Glomerular endothelial cell (primary cell): ENCODE data around the gene RNASE4. TPM values are rescaled to one million over a fixed set of nuclear protein-coding genes. Genes with fewer than 3 reads are reported as not detected.
"Not testable (repeated sequence)": the region's sequence is repeated elsewhere in the genome, so short reads cannot be mapped to it uniquely, and the experiment has no call there.

Experiments used
- DNase-seq: peaks from one replicate; pipeline ENCODE4 v3.0.0-alpha.2; 2011; ENCODE audit warnings: low read depth, low spot score; ENCODE audit errors: extremely low read depth
- total RNA-seq: library from RNA; depleted of rRNA; stranded (reverse); fragments of >200 nt; gene quantifications from 2 replicates; pipeline ENCODE4 v1.2.3, GENCODE V29; 2015

RNASE4 gene, protein sequence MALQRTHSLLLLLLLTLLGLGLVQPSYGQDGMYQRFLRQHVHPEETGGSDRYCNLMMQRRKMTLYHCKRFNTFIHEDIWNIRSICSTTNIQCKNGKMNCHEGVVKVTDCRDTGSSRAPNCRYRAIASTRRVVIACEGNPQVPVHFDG
- total RNA-seq = 4.0 and 7.8 TPM in 2 replicates

DNA sequence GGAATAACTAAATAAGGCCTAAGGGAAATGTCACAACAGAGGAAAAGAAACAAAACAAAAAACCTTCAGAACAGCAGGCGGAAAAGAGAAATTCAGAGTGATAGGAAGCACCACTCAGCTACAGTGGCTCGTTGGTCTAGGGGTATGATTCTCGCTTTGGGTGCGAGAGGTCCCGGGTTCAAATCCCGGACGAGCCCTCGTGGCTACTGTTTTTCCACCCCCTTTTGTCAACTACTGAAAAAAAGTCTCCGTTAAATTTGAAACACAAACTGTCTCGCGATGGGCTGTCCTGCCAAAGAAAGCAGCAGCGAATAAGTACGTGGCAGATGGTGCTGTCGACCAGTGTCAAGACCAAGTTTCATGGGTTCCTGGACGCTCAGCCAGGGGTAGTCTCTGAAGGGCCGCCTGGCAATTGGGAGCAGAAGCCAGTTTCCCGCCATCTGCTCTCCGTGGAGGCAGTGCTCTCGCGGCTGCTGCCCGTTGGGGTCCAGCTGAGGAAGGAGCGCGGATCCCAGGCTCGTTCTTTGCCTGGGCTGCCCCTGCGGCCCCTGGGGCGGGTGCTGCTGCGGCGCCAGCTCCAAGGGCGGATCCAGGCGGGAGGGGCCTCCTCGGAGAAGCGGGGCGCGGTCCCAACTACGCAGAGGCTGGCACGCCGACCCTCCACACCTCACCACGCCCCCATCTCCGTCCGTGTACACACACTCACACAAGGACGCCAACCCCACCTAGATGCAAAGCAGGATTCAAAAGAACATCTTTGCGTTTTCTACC, at the start of gene RNASE4:
Gene RNASE4, plus strand, starts transcription at position 670 of the 771 bp plus-strand sequence. CDS start 14,812 bp downstream, outside the sequence.
- DNase-seq = no peak

DNA sequence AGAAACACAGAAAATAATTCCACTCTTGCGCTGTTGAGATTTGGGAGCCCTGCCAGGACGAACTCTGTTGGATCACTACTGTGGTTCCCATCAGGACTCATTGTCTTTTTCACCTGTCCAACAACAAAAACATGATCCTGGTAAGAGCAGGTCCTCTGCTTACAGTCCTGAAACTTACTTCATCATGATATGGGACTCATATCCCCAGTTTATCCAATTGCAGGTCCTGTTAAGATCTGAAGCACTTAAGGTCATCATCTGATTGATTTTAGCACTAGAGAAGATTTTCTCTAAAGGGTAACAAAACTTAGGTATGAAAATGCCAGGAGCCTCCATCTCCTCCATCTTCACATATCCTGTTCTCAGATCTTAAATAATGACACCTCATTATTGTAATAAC, 42.8 kb upstream of the RNASE4 start, which contains the start of gene OR6S1:
Gene OR6S1, minus strand, starts transcription at position 101 of the 400 bp plus-strand sequence. Its CDS starts 0 bp downstream, at position 101.
- no peak for DNase-seq

DNA sequence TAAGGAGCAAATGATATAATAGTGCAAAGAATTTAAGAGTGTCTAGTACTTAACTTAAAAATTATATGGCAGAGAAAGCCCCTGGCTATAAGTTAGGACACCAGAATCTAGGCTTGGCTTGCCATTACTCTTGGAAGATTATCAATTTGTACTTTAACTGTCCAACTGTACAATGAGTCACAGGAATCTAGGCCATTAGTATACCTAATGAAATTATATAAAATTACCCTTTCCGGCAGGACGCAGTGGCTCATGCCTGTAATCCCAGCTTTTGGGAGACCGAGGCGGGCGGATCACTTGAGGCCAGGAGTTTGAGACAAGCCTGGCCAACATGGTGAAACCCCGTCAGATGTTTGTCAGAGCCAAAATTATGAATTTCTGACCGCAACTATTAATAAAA, 42.2 kb upstream of the RNASE4 start:
- no peak for DNase-seq

DNA sequence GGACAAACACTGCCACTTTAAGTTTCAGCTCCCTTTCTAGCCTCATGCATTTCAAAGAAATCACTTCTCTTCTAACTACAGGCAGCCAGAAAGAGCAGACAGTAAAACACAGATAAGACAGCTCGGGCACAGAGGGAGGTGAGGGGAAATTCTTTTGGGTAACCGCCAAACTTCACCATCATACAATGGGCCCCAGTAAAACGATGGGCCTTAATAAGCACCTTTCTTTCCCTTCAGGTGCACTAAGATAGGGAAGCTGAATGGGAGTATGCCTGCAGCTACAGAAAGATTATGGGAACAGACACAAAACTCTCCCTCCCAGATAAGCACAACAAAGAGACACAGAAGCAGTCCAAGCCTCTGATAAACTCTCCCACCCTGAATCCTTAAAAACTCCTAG, 41.6 kb upstream of the RNASE4 start:
- not testable (repeated sequence) for DNase-seq

DNA sequence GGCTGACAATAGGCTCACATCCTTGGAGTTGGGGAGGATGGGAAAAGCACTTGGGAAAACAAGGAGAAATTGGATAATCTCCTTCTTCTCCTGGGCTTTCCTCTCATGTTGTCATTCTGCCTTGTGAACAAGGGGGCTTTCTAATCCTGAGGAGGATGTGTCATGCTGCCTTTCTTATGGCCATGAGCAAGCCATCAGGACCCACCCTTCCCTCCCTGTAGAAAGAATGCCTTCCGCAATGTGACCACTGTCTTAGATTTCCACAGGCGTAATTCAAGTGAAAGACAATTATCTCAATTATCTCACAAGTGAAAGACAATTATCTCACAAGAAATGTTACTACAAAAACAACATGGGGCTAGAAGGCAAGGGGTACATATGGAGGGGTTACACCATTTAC, 39.8 kb upstream of the RNASE4 start:
- no peak for DNase-seq

DNA sequence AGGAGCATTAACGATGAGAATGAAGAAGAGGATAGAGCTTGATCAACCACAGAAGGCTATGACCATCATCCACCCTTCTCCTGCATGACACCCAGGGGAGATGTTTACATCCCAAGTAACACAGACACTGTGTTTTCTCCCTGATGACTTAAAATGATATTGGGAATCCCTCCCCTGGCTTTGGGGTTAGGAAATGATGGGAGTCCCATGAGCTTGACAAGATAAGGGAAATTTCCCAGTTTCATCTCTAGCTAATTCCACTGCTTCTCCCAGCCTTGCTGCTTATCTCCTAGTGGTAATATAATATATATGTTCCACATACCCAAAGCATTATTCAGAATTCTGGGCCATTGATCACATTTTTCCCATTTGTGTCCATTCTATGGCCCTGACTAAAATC, 38.9 kb upstream of the RNASE4 start:
- DNase-seq = no peak

DNA sequence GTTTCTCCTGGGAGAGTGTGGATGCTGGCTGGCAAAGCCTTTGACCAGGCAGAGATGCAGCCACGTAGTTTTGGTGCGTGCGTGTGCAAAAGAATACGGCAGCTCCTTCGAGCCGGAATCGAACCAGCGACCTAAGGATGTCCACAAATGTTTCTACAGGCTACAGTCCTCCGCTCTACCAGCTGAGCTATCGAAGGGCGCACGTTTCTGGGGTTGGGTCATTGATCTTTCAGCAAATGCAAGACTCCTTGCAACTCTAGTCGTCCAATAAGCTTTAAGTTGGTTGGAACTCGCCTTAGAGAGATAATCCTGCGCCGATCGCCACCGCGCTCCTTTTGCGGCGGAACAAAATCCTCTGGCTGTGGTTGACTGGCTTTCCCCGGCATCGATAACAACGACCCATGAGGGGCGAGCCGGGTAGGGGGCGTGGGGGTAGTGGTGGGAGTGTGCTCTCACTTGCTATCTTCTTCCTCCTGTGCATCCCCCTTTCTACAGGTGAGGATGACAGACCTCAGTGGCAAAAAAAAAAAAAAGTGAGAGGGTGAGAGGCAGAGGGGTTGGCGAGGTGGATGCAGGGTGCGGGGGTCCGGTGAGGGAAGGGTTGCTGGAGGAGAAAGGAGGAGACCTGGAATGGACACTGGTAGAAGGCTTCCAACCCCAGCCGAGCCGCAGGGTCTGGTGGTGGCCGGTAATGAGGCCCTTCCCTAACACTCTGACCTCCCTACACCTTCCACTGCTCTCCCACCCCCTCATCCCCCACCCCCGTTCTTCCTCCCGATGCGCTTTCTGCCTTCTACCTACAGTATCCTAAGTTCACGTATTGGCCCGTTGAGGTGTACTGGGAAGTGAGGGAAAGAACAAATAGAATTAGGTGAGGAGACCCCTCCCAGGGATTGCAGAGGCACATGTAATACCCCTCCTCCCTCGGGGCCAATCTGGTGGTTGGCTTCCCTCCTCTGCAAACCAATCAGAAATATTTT, 31.1 kb upstream of the RNASE4 start:
- DNase-seq = no peak

DNA sequence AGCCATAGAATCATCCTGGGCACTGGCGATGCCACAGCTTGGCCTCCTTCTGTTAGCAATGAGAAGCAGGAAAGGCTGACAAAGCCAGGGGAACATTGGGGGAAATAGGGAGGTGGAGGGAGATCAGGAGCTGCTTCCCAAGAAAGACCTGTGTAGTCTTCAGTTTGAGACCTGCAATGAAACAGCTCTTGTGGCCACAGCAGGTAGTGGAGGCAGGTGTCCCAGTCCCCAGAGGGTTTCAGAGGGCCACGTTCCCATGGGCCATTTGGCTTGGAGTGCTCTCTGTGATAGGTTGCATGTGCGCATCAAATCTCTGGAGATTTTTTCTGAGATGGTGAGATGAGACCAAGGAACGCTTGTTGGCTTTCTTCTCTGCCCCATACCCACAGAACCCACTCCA, 28.5 kb upstream of the RNASE4 start:
- no peak for DNase-seq

DNA sequence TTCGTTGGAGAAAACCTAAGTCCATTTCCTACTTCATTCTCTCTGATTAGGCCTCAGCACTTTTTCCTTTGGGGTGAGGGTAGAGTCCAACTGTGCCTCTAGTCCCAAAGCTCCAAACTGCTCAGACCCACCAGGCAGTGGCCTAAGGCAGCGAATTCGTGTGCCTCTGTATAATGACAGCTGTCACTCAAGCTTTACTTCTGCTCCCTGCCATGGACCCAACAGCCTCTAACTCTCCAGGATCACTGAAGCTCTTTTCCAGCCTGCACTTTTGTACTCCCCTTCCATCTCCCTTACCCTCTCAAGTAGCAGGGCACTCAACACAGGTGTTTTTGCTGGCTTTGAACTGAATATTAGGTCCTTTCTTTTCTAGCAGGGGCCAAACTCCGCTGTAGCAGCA, 28.1 kb upstream of the RNASE4 start:
- no peak for DNase-seq

DNA sequence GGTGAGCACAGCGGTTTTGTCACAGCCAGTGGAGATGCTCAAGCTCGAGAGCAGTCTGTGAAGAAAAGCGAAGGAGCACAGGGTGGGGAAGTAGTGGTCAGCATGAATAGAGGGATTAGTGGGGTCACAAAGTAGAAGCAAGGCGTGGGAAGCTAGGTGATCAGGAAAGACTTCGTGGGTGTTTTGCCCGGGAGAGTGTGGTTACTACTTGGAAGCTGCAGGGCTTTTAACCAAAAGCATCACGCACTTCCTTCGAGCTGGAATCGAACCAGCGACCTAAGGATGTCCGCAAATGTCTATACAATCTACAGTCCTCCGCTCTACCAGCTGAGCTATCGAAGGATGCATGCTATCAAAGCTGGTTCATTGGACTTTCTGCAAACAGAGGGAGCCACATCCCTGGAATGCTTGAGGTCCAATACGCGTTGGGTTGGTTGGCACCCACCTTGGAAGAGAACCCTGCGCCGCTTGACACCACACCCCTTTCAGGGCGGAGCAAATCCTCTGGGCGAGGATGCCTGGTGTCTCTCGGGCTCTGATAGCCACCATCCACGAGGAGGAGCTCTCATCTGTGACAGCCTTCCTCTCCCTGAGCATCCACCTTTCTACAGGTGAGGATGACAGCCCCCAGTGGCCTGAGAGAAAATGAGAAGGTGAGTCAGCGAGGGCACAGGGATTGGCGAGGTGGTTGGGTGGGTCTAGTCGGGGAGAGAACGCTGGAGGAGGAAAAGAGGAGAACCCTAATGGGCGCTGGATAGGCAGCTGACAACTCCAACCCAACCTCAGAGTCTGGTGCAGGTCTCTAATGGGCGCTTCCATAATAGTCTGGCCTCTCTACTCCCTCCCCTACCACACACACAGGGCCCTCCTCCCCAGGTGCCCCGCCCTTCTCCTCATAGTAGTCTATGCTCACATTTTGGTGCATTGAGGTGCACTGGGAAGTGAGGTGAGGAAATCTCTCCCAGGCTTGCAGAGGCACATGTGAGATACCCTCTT, 26.8 kb upstream of the RNASE4 start:
- DNase-seq = no peak

DNA sequence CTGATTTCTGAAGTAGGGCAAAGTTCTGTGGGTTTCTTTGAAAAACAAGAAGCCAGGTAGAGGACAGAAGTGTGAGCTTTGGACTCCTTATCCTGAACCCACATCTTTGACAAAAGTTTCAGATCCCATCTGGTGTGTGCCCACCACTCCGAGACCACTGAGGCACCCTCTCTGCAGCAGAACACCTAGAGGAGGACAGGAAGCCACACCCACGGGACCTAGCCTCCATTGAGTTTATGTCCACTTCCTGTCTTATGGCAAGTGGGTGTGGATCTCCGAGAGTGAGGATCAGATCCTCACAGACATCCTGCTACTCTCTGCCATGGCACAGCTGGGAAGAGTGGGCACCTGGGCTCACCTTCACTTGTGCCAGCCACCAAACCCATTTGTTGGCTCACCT, 26.1 kb upstream of the RNASE4 start:
- no peak for DNase-seq

DNA sequence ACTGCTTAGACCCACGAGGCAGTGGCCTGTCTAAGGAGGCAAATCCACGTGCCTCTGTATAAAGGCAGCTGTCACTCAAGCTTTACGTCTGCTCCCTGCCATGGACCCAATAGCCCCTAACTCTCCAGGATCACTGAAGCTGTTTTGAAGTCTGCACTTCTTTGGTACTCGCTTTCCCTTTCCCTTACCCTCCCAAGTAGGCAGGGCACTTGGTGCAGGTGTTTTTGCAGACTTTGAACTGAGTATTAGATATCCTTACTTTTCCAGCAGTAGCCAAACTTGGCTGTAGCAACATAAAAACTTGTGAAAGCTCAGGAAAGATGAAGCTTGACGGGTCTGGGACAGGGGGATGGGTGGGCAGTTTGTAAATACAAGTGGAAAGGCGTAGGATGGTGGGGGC, 25.0 kb upstream of the RNASE4 start:
- DNase-seq = no peak

DNA sequence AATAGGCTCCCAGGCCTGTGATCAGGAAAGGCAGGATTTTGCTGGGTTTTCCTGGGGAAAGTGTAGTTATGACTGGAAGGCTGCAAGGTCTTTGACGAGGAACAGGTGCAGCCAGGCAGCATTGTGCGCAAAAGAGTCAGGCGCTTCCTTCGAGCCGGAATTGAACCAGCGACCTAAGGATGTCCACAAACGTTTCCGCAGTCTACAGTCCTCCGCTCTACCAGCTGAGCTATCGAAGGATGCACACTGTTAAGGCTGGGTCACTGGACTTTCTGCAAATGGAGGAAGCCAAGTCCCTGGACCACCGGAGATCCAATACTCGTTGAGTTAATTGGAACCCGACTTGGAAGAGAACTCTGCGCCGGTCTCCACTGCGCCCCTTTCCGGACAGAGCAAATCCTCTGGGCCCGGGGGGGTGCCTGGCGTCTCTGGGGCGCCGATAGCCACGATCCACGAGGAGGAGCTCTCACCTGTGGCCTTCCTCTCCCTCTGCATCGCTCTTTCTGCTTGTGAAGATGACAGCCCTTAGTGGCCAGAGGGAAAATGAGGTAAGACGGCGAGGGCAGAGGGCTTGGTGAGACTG, 24.5 kb upstream of the RNASE4 start:
- DNase-seq = no peak

DNA sequence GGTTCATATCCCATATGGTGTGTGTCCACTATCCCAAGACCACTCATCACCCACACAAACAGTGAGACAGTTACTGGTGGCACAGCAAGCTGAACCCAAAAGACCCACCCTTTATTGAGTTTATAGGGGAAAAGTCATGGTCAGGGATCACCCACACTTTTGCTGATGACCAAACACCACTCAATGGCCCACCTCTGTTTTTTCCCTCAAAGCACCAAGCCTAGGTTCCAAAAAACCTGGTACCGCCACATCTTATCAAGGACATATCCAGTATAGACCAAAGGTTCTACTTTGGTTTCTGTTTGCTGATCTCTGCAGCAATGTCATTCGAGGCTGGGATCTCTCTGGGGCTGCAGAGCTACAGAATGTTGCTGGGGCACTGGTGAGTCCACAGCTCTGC, 23.2 kb upstream of the RNASE4 start:
- DNase-seq = no peak

DNA sequence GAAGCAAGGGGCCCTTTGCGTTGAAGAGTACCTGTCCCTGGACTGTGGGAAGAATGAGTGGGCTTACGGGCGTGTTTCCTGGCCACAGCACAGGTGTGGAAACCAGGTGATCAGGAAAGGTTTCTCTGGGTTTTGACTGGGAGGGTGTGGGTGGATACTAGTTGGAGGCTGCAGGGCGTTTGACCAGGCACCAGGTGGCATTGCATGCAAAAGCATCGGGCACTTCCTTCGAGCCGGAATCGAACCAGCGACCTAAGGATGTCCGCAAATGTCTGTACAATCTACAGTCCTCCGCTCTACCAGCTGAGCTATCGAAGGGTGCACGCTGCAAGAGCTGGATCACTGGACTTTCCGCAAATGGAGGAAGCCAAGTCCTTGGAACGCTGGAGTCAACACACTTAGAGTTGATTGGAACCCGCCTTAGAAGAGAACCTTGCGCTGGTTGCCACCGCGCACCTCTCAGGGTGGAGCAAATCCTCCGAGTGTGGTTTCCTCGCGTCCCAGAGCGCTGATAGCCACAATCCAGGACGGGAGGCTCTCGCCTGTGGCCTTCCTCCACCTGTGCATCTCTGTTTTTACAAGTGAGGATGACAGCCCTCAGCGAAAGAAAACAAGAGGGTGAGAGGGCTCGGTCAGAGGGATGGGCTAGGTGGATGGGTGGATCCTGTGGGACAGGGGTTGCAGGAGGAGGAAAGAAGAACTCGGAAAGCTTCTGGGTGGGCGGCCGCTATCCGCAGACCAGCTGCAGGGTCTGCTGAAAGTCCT, 21.2 kb upstream of the RNASE4 start:
- no peak for DNase-seq

DNA sequence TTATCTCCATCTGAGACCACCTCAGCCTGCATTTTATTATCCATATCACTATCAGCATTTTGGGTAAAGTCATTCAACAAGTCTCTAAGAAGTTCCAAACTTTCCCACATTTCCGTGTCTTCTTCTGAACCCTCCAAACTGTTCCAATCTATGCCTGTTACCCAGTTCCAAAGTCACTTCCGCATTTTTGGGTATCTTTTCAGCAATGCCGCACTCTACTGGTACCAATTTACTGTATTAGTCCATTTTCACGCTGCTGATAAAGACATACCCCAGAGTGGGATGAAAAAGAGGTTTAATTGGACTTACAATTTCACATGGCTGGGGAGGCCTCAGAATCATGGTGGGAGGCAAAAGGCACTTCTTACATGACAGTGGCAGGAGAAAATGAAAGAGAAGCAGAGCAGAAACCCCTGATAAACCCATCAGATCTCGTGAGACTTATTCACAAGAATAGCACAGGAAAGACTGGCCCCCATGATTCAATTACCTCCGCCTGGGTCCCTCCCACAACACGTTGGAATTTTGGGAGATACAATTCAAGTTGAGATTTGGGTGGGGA, 17.9 kb upstream of the RNASE4 start:
- DNase-seq = not testable (repeated sequence)

DNA sequence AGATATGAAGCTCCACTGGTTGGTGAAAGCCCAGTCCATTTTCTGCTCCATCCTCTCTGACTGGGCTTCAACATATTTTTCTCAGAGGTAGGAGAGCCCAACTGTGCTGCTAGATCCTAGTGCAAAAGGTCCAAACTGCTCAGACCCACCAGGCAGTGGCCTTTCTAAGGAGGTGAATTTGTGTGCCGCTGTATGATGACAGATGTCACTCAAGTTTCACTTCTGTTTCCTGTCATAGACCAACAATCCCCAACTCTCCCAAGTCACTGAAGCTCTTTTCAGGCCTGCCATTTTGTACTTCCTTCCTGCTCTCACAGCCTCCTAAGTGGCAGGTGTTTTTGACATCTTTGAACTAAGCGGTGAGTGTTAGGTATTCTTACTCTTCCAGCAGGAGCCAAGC, 16.4 kb upstream of the RNASE4 start:
- DNase-seq = no peak

DNA sequence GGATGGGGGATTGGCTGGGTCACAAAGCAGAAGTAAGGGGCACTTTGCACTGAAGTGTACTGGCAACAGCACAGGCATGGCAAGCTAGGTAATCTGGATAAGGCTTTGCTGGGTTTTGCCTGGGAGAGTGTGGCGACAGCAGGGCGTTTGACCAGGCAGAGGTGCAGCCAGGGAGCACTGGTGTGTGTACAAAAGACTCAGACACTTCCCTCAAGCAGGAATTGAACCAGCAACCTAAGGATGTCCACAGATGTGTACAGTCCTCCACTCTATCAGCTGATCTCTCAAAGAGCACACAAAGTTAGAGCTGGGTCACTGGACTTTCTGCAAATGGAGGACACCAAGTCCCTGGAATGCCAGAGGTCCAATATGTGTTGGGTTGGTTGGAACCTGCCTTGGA, 15.4 kb upstream of the RNASE4 start:
- no peak for DNase-seq
